ENCODE results near the gene SOST. TPM values are rescaled to one million over a fixed set of nuclear protein-coding genes. Genes with fewer than 3 reads are reported as not detected.

Gene SOST
- total RNA-seq, 1 experiment from 2014 or later: not detected

DNA sequence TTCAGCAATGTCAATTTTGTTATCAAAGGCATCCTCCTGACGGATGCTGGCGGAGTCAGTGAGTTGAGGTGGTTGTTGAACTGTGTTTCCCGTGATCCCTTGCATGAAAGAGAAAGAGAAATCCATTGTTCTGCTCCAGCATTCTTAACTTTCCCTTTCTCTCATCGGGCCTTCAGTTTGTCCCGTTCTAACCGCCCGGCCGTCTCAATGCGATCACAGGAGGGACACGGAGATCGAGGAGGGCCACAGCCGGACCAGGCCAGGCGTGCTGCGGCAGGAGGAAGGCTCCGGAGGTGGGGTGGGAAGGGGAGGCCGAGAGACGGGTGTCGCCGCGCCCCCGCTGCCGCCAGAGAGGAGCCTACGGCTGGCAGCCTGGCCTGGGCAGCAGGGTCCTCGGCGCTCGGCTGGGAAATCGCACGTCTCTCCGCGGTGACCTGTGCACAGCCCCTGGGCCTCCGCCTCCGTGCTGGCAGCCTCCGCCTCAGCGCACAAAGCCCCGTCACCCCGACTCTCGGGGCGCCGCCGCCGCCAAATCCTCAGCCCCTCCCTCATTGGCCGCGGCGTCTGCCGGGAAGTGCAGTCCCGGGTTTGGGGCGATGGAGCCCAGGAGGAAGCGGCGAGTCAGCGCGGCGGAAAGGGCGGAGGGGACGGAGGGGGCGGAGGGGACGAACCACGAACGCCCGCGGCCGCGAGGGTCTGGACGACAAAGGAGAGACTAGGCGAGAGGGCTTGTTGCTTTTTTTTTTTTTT lies 38.1 kb downstream of the SOST start:
- no peaks in the 10 kb centered on the region for H3K27me3 ChIP-seq (ENCODE audit: insufficient read depth, low read length)
- H3K4me1 ChIP-seq (ENCODE audit: insufficient read depth, low read length): no peaks in the 10 kb centered on the region; the same call in 1 of the 2 replicates
- no peaks in the 10 kb centered on the region for H3K79me2 ChIP-seq (ENCODE audit: insufficient read depth, low read length)
- H2BK120ac ChIP-seq (ENCODE audit: low read depth, low read length, poor library complexity, severe bottlenecking): peak overlapping the region; percentile 24
- no peak overlapping the region for H4K8ac ChIP-seq (replicated peaks; ENCODE audit: insufficient read length, low read depth, low read length)
- no peaks in the 10 kb centered on the region for H3K9me3 ChIP-seq (ENCODE audit: control insufficient read depth, low read depth, low read length)
- no peak overlapping the region for H4K5ac ChIP-seq (ENCODE audit: insufficient read length, low read depth, low read length)
- no peaks in the 10 kb centered on the region for H3K36me3 Mint-ChIP-seq (ENCODE audit: insufficient read depth in 1 of 3, low read depth in 3 of 3)
- no peak overlapping the region for H2BK20ac ChIP-seq (ENCODE audit: low read depth, low read length, poor library complexity, severe bottlenecking)
- peak overlapping the region; percentile 25 for H3K4me2 ChIP-seq (ENCODE audit: insufficient read depth, insufficient read length, low read length)
- H2BK5ac ChIP-seq (ENCODE audit: insufficient read length, low read length): no peak overlapping the region
- H3K23ac ChIP-seq (ENCODE audit: insufficient read length, low read depth, low read length): no peak overlapping the region
- no peak overlapping the region for H3K56ac ChIP-seq (ENCODE audit: insufficient read length, low read depth, low read length)
- H3K4me1 Mint-ChIP-seq: peaks cover 32 to 39% of the 10 kb centered on the region in 2 experiments
- WGBS (ENCODE audit: extremely low coverage, insufficient read length, low lambda C conversion rate): no CpG with 5 or more reads among the region's 64 CpGs
- no peak overlapping the region for H3T11ph ChIP-seq (ENCODE audit: low read length)
- H2BK12ac ChIP-seq (ENCODE audit: insufficient read length, low read depth, low read length): no peak overlapping the region
- no peak overlapping the region for H3K27ac ChIP-seq (ENCODE audit: insufficient read length, low read depth, low read length)
- no peak overlapping the region for H4K91ac ChIP-seq (ENCODE audit: insufficient read length, low read depth, low read length)
- H3K27ac Mint-ChIP-seq: peak overlapping the region; percentile 62 to 97 (median 82); a peak in 5 of 7 replicates
- no peaks in the 10 kb centered on the region; a peak in 1 of 5 replicates for H3K9me3 Mint-ChIP-seq
- H2AFZ ChIP-seq (ENCODE audit: low read length): no peak overlapping the region
- peak; percentile 81 for DNase-seq
- H3K4ac ChIP-seq (ENCODE audit: low read depth, low read length): no peak overlapping the region; the same call in 1 of the 2 replicates
- no peak overlapping the region for H2BK15ac ChIP-seq (ENCODE audit: low read depth, low read length)
- H4K20me1 ChIP-seq (ENCODE audit: control insufficient read depth, insufficient read depth, insufficient read length): no peaks in the 10 kb centered on the region
- peak overlapping the region; percentile 73 for H3K18ac ChIP-seq (ENCODE audit: insufficient read length, low read depth, low read length)
- peak overlapping the region; percentile 92 for H3K14ac ChIP-seq (ENCODE audit: insufficient read depth, low read length)
- H3K9ac ChIP-seq (ENCODE audit: extremely low read depth, insufficient read length, low read length): peak overlapping the region; percentile 44
- H3K79me1 ChIP-seq (ENCODE audit: insufficient read depth, low read depth, low read length, poor library complexity, severe bottlenecking): no peaks in the 10 kb centered on the region
- TF ChIP-seq, protein P1, sequence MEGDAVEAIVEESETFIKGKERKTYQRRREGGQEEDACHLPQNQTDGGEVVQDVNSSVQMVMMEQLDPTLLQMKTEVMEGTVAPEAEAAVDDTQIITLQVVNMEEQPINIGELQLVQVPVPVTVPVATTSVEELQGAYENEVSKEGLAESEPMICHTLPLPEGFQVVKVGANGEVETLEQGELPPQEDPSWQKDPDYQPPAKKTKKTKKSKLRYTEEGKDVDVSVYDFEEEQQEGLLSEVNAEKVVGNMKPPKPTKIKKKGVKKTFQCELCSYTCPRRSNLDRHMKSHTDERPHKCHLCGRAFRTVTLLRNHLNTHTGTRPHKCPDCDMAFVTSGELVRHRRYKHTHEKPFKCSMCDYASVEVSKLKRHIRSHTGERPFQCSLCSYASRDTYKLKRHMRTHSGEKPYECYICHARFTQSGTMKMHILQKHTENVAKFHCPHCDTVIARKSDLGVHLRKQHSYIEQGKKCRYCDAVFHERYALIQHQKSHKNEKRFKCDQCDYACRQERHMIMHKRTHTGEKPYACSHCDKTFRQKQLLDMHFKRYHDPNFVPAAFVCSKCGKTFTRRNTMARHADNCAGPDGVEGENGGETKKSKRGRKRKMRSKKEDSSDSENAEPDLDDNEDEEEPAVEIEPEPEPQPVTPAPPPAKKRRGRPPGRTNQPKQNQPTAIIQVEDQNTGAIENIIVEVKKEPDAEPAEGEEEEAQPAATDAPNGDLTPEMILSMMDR (conservative IDR thresholded peaks at IDR 0.05): no peak
- H3K23me2 ChIP-seq (ENCODE audit: insufficient read length, low read depth, low read length, poor library complexity, severe bottlenecking): peaks cover 4% of the 10 kb centered on the region
- no peak overlapping the region for H2AK5ac ChIP-seq (ENCODE audit: insufficient read length, low read length)
- peaks cover 19% of the 10 kb centered on the region for H3K27me3 Mint-ChIP-seq (ENCODE audit: low read depth)
- peak overlapping the region; percentile 71 to 83 for H3K4me3 Mint-ChIP-seq

Data from H9 (cell line).